LNCaP clone FGC (cell line): Measurements from ENCODE around the gene EOLA2.
"Not testable (repeated sequence)": the region's sequence is repeated elsewhere in the genome, so short reads cannot be mapped to it uniquely, and the experiment has no call there.

Source experiments
- DNase-seq: peaks from one replicate; pipeline ENCODE4 v3.0.0-alpha.2; 2011; ENCODE audit warnings: low read depth
- H3K4me3 ChIP-seq: 2 replicates; pipeline ENCODE4 v1.5.1; 2011; ENCODE audit warnings: mild to moderate bottlenecking, low read depth, low read length, control low read depth
- CTCF ChIP-seq: IDR thresholded peaks from 2 replicates; pipeline ENCODE4 v1.5.1; 2012; ENCODE audit warnings: mild to moderate bottlenecking; ENCODE audit not compliant: control insufficient read depth, insufficient read depth; ENCODE audit errors: extremely low read depth

The EOLA2 gene

DNA sequence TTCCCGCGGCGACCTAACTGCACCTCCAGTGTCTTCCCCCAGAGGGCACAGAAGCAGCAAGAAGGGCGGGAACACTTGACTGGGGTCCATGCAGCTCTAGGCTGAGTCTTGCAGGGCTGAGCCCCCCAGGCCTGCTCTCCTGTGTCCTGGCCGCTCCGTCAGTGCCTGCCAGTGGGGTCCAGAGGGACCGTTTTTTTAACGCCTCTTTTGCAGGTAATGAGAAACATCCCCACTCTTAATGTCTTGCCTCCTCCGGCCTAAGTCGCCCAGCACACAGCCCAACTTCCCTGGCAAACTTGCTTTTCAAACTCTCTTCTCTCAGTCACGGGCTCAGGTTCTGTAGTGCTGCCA, 2.4 kb upstream of the EOLA2 start:
- peak; percentile 49 for TF ChIP-seq CTCF
- not testable (repeated sequence) for DNase-seq, H3K4me3 ChIP-seq

DNA sequence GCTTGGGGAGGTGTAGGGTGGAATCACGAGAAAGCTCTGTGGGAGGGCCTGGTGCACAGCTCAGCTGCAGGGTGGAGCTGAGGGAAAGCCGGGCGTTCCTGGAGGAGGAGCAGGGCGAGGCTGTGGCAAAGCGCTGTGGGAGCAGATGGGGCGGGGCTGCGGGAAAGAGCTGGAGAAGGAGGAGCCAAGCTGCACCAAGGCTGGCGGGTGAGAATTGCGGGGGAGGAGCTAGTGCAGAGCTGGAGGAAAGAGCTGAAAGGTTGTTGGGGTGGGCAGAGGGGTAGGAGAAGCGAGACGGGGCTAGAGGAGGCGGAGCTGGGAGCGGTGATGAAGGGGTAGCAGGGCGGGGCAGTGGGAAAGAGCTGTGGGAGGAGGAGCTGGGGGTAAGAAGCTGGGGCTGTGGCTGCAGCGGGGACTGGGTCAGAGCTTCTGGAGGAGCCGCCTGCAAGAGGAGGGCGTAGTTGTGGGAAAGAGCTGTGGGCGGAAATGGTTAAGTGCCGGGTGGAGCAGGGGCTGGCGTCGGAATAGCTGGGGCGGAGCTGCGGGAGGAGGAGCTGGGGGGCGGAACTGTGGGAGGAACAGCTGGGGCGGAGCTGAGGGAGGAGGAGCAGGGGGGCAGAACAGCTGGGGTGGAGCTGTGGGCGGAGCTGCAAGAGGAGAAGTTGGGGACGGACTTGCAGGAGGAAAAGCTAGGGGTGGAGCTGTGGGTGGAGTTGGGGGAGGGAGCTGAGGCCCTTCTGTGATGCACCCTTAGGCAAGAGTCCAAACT, 1.8 kb upstream of the EOLA2 start:
- peak overlapping the region; percentile 53 for H3K4me3 ChIP-seq
- no peak for TF ChIP-seq CTCF
- peak; percentile 92 for DNase-seq

DNA sequence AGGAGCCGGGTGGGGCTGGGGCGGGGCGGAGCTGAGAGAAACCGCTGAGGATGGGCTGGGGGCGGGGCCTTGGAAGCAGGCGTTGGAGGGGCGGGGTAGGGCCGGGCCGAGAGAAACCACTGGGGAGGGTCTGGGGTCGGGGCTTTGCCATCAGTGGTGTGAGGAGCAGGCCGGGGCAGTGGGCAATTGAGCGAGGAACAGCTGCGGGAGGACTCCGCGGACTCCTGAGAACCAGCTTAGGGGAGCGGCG, 1.3 kb upstream of the EOLA2 start:
- no peak for TF ChIP-seq CTCF
- no peak for DNase-seq
- peak overlapping the region; percentile 53 for H3K4me3 ChIP-seq

DNA sequence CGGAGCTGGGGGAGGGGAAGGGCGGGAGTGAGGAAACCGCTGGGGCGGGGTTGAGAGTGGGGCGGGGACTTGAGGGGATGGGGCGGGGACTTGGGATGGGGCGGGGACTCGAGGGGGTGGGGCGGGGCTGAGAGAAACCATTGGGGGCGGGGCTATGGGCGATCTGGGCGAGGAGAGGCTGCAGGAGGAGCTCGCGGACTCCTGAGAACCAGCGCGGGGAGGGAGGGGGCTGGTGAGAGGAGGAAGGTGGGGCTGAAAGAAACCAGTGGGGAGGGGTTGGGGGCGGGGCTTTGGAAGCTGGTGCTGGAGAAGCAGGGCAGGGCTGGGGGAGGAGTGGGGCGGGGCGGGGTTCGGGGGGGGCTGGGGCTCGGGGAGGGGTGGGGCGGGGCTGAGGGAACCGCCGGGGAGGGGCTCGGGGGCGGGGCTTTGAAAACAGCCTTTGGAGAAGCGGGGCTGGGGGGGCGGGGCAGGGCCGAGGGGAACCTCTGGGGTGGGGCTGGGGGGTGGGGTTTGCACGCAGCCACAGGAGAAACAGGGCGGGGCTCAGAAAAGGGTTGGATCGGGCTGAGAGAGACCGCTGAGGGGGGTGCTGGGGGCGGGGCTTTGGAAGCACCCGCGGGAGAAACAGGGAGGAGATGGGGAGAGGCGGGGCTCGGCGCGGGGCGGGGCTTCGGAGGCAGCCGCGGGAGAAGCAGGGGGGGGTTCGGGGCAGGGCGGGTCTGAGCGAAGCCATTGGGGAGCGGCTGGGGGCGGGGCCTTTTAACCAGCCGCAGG, 777 bp upstream of the EOLA2 start:
- DNase-seq: peak; percentile 74
- peak overlapping the region; percentile 87 for H3K4me3 ChIP-seq
- TF ChIP-seq CTCF: no peak

DNA sequence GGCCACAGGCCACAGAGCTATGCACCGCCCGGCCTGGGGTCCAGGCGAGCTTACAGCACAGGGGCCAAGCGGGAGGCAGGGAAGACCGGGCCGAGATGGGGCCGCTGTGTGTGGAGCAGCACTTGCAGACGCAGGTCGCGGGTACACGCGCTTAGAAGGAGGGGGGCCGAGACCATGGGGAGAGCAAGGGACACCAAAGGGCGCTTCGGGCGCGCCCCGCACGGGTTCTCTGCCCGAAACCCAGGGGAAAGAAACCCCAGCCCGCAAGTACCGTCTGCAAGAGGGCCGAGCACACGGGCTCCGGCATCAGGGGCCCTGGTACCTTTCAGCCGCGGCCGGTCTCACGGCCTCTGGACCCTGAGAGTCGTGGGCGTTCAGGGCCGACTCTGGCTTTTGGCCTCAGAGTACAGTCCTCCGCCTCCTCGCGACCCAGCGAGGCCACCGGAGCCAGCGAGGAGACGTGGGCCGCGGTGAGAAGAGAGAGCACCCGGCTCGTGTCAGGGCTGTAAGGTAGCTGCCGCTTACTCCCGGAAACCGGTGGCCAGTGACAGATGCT, 342 bp downstream of the EOLA2 start:
- no peak for TF ChIP-seq CTCF
- DNase-seq: no peak
- H3K4me3 ChIP-seq: peak overlapping the region; percentile 87

- H3K4me3 ChIP-seq: peak overlapping the region; percentile 87
- DNase-seq: not testable (repeated sequence)
Measured at GRCh38 chrX:149937328-149937727, 963 bp downstream of the EOLA2 start.

- not testable (repeated sequence) for DNase-seq, H3K4me3 ChIP-seq
Measured at GRCh38 chrX:149933547-149933946, 4.7 kb downstream of the EOLA2 start.

DNA sequence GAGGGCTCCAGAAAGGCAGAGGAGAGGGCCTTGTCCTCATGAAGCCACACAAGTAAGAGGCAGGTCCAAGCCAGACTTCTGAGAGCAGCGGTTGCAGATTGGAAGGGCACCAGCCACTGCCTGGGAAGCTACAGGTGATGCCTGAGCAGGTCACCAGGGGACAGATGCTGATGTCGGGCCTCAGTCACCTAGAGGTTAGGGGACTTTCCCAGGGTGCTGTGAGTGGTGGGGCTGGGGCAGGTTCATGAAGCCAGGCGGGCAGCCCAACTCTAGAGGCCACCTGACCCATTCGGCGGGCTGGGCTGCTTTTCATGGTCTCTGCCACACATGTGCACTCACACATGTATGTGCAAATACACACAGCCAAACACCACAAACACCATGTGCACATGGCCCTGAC, 5.3 kb downstream of the EOLA2 start:
- DNase-seq, H3K4me3 ChIP-seq: not testable (repeated sequence)

DNA sequence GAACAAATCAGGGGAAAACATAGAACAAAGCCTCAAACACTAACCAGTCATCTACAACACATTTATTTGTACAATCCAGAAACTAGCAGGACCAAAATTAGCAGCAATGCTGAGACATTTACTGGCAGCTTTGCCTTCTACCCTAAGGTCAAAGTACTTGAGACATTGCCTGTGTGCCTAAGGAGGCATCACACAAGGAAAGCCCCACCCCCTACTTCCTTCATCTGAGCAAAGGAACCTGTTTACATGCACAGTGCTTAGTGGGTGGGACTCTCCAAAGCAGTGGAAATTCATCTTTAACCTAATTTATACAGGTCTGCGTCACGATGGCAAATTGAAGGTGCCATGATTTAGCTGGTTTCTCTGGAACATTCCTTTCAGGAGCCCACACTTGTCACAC, 6.1 kb downstream of the EOLA2 start:
- DNase-seq, H3K4me3 ChIP-seq: not testable (repeated sequence)

DNA sequence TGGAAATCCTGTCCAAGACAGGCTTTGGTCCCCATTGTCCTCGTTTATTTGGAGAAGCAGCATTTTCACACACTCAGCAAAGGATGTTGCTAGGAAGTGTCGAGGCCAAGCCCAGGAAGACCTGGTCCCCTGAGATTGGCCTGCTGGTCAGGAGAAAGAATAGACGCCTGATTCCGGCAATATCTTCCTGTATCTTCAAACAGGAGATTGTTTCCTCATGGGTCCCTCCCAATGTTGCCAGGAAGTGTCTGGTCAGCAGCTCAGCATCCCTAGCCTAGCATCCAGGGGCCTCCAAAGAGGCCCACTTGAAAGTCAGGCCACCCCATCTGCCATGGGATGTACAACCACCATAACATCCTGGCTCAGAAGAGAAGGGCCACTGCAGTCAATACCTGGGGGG, 6.9 kb downstream of the EOLA2 start:
- not testable (repeated sequence) for H3K4me3 ChIP-seq, DNase-seq

- not testable (repeated sequence) for H3K4me3 ChIP-seq, DNase-seq
Measured at GRCh38 chrX:149929400-149929799, 8.9 kb downstream of the EOLA2 start, which contains the start of gene HSFX4. Gene HSFX4, plus strand, starts transcription at chrX:149929573. Its CDS starts 72 bp downstream, at chrX:149929645.

GRCh38 chrX:149928635-149929034, 9.7 kb downstream of the EOLA2 start:
- not testable (repeated sequence) for H3K4me3 ChIP-seq, DNase-seq

DNA sequence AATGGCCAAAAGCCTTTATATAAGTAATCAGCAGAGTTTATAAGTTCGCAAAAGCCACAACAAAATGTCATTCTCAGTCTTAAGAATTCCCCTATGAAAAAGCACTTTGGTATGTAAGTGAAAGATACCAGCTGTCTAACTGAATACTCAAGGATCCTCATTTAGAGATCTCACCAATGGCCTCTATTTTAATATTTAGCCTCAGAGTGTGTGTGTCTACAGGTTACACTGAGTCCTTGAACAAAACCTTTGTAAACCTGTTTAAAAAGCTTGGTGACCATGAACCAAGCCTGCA, 10.4 kb downstream of the EOLA2 start:
- not testable (repeated sequence) for DNase-seq, H3K4me3 ChIP-seq
